Measurements from ENCODE around the gene ZIC1.

ZIC1 gene

DNA sequence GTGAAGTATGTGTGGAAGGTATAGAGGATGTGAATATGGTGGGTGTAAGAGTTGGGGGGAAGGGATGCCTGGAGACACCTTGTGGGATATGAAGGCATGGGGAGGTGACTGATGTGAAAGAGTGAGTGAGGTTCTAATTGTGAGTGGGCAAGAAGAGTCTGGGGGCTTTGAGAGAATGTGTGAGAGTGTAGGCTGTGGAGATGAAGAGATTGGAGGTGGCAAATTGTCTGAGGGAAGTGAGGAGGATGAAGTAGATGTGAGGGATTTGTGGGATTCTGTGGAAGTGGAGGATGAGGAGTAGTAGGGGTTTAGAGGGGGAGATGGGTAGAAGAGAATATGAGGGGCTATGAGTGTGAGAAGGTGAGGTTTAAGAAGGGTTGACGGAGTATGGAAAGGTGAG is 44.4 kb upstream of the ZIC1 start:
- H3K36me3 ChIP-seq (ENCODE audit: control insufficient read depth, insufficient read depth, low read length) = no peaks in the 10 kb centered on the region
- TF ChIP-seq, protein P1, sequence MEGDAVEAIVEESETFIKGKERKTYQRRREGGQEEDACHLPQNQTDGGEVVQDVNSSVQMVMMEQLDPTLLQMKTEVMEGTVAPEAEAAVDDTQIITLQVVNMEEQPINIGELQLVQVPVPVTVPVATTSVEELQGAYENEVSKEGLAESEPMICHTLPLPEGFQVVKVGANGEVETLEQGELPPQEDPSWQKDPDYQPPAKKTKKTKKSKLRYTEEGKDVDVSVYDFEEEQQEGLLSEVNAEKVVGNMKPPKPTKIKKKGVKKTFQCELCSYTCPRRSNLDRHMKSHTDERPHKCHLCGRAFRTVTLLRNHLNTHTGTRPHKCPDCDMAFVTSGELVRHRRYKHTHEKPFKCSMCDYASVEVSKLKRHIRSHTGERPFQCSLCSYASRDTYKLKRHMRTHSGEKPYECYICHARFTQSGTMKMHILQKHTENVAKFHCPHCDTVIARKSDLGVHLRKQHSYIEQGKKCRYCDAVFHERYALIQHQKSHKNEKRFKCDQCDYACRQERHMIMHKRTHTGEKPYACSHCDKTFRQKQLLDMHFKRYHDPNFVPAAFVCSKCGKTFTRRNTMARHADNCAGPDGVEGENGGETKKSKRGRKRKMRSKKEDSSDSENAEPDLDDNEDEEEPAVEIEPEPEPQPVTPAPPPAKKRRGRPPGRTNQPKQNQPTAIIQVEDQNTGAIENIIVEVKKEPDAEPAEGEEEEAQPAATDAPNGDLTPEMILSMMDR (IDR thresholded peaks at IDR 0.05) = no peak
- no peaks in the 10 kb centered on the region for H3K4me1 ChIP-seq
- H3K4me2 ChIP-seq (ENCODE audit: low read length) = no peak overlapping the region
- no peak overlapping the region for H3K27ac ChIP-seq
- H3K9ac ChIP-seq = no peak overlapping the region
- H3K9me3 ChIP-seq (ENCODE audit: control insufficient read depth, low read length) = no peaks in the 10 kb centered on the region
- H3K79me2 ChIP-seq = no peaks in the 10 kb centered on the region
- no peak overlapping the region for H2AFZ ChIP-seq
- peaks cover 9% of the 10 kb centered on the region for H3K27me3 ChIP-seq (ENCODE audit: control insufficient read depth, insufficient read depth, low read length)
- H3K4me3 ChIP-seq (ENCODE audit: low read depth, low read length) = no peak overlapping the region

DNA sequence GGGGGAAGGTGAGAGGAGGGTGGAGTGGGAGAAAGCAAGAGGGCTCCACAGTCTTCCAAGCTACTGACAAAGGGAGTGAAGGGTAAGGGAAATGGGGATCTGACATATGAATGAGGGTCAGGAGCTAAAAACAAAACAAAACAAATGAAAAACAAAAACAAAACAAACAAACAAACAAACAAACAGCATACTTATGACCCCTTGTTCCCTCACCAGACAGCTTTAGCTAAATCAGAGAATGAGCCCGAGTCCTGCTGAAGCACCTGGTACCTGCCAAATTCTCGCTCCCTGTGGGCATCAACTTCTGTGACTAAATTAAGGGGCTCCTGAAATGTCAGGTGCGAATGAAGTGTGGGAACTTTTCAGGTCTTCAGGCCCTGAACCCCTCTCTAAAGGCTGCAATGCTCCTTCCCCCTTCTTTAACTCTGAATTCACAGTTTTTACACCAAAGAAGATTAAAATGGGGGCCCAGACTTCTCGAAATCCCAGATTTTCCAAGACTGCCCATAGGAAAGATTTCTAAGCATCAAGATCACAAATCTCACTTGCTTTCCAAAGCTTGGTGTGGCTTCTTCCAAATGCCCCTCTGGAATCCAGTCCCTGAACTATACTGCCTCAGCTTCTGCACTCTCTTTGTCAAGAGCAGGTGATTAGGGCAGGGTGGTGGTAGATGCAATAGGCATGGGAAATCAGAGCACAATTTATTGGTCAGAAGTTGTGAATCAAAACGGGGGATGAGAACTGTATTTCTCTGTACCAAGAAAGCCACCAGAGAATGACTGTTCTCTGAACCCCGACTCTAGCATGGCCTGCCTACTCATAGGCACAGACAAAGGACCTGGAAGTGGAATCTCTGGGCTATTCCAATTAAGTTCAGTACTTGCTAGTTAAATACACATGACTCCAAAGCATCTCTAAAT is 43.7 kb upstream of the ZIC1 start:
- H3K79me2 ChIP-seq = no peaks in the 10 kb centered on the region
- H3K27me3 ChIP-seq (ENCODE audit: control insufficient read depth, insufficient read depth, low read length) = peaks cover 9% of the 10 kb centered on the region
- no peak overlapping the region for H3K9ac ChIP-seq
- no peaks in the 10 kb centered on the region for H3K9me3 ChIP-seq (ENCODE audit: control insufficient read depth, low read length)
- TF ChIP-seq, protein P1 (IDR thresholded peaks at IDR 0.05) = no peak
- no peak overlapping the region for H3K4me3 ChIP-seq (ENCODE audit: low read depth, low read length)
- H3K27ac ChIP-seq = no peak overlapping the region
- H3K4me1 ChIP-seq = no peaks in the 10 kb centered on the region
- no peaks in the 10 kb centered on the region for H3K36me3 ChIP-seq (ENCODE audit: control insufficient read depth, insufficient read depth, low read length)
- H3K4me2 ChIP-seq (ENCODE audit: low read length) = no peak overlapping the region
- H2AFZ ChIP-seq = no peak overlapping the region

DNA sequence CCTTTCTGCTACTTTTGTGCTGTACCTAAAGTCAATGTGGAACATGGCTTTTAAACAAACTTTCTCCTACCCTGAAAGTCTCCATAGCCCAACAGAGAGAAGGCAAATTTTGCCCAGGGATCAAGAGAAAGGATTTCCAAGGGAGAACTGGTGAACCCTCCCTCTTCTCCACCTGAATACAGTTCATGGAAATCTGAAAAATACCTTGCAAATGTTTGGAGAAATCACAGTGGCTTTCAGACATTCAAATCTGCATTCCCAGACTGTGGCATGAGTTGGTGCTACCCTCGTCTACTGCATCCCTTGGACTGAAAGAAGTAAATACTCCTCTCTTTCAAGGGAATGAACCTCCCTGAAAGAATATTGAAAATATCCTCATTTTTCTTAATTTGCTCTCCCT is 41.5 kb upstream of the ZIC1 start:
- H3K9ac ChIP-seq = no peak overlapping the region
- no peaks in the 10 kb centered on the region for H3K4me1 ChIP-seq
- peaks cover 9% of the 10 kb centered on the region for H3K27me3 ChIP-seq (ENCODE audit: control insufficient read depth, insufficient read depth, low read length)
- H3K27ac ChIP-seq = no peak overlapping the region
- H2AFZ ChIP-seq = no peak overlapping the region
- no peak overlapping the region for H3K4me2 ChIP-seq (ENCODE audit: low read length)
- TF ChIP-seq, protein P1 (IDR thresholded peaks at IDR 0.05) = no peak
- no peaks in the 10 kb centered on the region for H3K9me3 ChIP-seq (ENCODE audit: control insufficient read depth, low read length)
- H3K4me3 ChIP-seq (ENCODE audit: low read depth, low read length) = no peak overlapping the region
- no peaks in the 10 kb centered on the region for H3K36me3 ChIP-seq (ENCODE audit: control insufficient read depth, insufficient read depth, low read length)
- H3K79me2 ChIP-seq = no peaks in the 10 kb centered on the region

DNA sequence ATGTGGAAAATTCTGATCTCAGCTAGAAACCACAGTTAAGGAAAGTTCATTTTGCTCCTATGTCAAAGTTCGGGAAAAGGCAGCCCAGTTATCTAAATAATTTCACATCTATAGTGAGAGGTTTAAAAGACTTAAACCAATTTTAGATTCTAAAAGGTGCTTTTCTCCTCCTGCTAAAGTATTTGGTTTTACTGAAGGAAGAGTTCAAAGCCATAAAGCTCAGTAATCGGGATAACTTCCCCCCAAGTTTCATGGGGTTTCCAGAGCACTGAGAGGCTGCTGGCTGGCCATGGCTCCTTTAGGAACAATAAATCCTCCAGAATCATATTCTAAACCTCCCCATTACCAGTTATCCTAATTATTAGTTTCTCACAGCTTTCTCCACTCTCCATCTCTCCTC is 41.0 kb upstream of the ZIC1 start:
- TF ChIP-seq, protein P1 (IDR thresholded peaks at IDR 0.05) = no peak
- no peaks in the 10 kb centered on the region for H3K36me3 ChIP-seq (ENCODE audit: control insufficient read depth, insufficient read depth, low read length)
- H3K4me3 ChIP-seq (ENCODE audit: low read depth, low read length) = no peak overlapping the region
- H3K79me2 ChIP-seq = no peaks in the 10 kb centered on the region
- no peaks in the 10 kb centered on the region for H3K4me1 ChIP-seq
- H3K27ac ChIP-seq = no peak overlapping the region
- no peak overlapping the region for H3K4me2 ChIP-seq (ENCODE audit: low read length)
- H3K9ac ChIP-seq = no peak overlapping the region
- H3K27me3 ChIP-seq (ENCODE audit: control insufficient read depth, insufficient read depth, low read length) = peaks cover 9% of the 10 kb centered on the region
- no peak overlapping the region for H2AFZ ChIP-seq
- no peaks in the 10 kb centered on the region for H3K9me3 ChIP-seq (ENCODE audit: control insufficient read depth, low read length)
